HL-60 (cell line): ENCODE data around the gene L3MBTL2.

ENCODE experiments used
- DNase-seq, 2 experiments: peaks; one replicate each; pipeline ENCODE4 v3.0.0-alpha.2; 2010 to 2020; ENCODE audit warnings: low read depth in 1 of 2, low spot score in 1 of 2
- H3K27ac ChIP-seq: fragments of 250-450 bp; sonication (Bioruptor Pico); replicated peaks from 2 replicates; pipeline ENCODE4 v1.5.1; 2020; ENCODE audit warnings: mild to moderate bottlenecking, moderate library complexity
- H3K27me3 ChIP-seq: fragments of 250-450 bp; sonication (Bioruptor Pico); 2 replicates; pipeline ENCODE4 v1.5.1; 2021; ENCODE audit warnings: mild to moderate bottlenecking, moderate library complexity; ENCODE audit not compliant: insufficient read depth, poor library complexity, severe bottlenecking
- H3K4me3 ChIP-seq: replicated peaks from 2 replicates; pipeline ENCODE4 v1.5.1; 2011; ENCODE audit warnings: mild to moderate bottlenecking, control low read depth, low read length; ENCODE audit not compliant: insufficient read depth
- CTCF ChIP-seq: IDR thresholded peaks from one replicate; pipeline ENCODE4 v1.5.1; 2011; ENCODE audit warnings: low read length, control low read depth, inconsistent platforms; ENCODE audit not compliant: insufficient read depth
- GABPA ChIP-seq: IDR thresholded peaks from 2 replicates; pipeline ENCODE4 v1.6.1; 2012; ENCODE audit warnings: low read depth
- POLR2AphosphoS5 ChIP-seq: IDR thresholded peaks from 2 replicates; pipeline ENCODE4 v1.6.1; 2012; ENCODE audit warnings: low read depth
- SPI1 ChIP-seq: IDR thresholded peaks from 2 replicates; pipeline ENCODE4 v1.6.1; 2012; ENCODE audit warnings: low read depth, mild to moderate bottlenecking, borderline replicate concordance
- TF ChIP-seq, protein P1 (sequence below): IDR thresholded peaks from 2 replicates; pipeline ENCODE4 v1.6.1; 2012; ENCODE audit warnings: low read depth; ENCODE audit not compliant: insufficient replicate concordance

L3MBTL2 gene

GRCh38 chr22:41242396-41243117 is 37.4 kb downstream of the L3MBTL2 start:
- Histone ChIP-seq H3K27ac (no peak overlapping the region), H3K27me3 (no peaks in the 10 kb centered on the region), H3K4me3 (no peak overlapping the region)
- TF ChIP-seq SPI1: no peak
- no peak for TF ChIP-seq CTCF
- TF ChIP-seq, protein P1, sequence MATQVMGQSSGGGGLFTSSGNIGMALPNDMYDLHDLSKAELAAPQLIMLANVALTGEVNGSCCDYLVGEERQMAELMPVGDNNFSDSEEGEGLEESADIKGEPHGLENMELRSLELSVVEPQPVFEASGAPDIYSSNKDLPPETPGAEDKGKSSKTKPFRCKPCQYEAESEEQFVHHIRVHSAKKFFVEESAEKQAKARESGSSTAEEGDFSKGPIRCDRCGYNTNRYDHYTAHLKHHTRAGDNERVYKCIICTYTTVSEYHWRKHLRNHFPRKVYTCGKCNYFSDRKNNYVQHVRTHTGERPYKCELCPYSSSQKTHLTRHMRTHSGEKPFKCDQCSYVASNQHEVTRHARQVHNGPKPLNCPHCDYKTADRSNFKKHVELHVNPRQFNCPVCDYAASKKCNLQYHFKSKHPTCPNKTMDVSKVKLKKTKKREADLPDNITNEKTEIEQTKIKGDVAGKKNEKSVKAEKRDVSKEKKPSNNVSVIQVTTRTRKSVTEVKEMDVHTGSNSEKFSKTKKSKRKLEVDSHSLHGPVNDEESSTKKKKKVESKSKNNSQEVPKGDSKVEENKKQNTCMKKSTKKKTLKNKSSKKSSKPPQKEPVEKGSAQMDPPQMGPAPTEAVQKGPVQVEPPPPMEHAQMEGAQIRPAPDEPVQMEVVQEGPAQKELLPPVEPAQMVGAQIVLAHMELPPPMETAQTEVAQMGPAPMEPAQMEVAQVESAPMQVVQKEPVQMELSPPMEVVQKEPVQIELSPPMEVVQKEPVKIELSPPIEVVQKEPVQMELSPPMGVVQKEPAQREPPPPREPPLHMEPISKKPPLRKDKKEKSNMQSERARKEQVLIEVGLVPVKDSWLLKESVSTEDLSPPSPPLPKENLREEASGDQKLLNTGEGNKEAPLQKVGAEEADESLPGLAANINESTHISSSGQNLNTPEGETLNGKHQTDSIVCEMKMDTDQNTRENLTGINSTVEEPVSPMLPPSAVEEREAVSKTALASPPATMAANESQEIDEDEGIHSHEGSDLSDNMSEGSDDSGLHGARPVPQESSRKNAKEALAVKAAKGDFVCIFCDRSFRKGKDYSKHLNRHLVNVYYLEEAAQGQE: no peak
- TF ChIP-seq POLR2AphosphoS5: no peak
- no peak for TF ChIP-seq GABPA
- no peak for DNase-seq

DNA sequence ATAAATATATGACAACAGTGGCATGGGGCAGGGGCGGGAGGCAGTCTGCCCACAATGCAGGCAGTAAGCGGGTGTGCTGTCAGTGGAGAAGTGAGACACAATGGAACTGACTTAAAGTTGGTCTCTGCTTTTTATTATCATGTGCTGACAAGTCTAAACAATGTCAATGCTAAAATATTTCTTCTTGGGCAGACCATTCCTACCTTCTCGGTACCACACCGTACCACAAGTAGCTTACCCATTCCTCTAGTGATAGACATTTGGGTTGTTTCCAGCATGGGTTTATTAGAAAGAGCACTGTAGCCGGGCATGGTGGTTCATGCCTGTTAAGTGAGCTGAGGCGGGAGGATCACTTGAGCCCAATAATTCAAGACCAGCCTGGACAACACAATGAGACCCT is 38.2 kb downstream of the L3MBTL2 start:
- no peak for TF ChIP-seq GABPA
- TF ChIP-seq, protein P1: no peak
- TF ChIP-seq POLR2AphosphoS5: no peak
- no peak for TF ChIP-seq SPI1
- TF ChIP-seq CTCF: no peak
- H3K4me3 ChIP-seq: no peak overlapping the region
- no peaks in the 10 kb centered on the region for H3K27me3 ChIP-seq
- H3K27ac ChIP-seq: no peak overlapping the region
- no peak for DNase-seq

GRCh38 chr22:41245917-41246499 is 40.9 kb downstream of the L3MBTL2 start:
- no peak overlapping the region for H3K27ac ChIP-seq
- no peaks in the 10 kb centered on the region for H3K27me3 ChIP-seq
- no peak overlapping the region for H3K4me3 ChIP-seq
- DNase-seq: no peak
- TF ChIP-seq SPI1: no peak
- TF ChIP-seq, protein P1: no peak
- no peak for TF ChIP-seq CTCF
- TF ChIP-seq POLR2AphosphoS5: no peak
- no peak for TF ChIP-seq GABPA
